Stomach (tissue), 4 donors: ENCODE results near the gene ALPK1.

Source experiments
- EP300 ChIP-seq: sonication (generic); formaldehyde crosslinking; IDR thresholded peaks from one replicate; pipeline ENCODE4 v1.6.1; 2017; ENCODE audit warnings: antibody characterized with exemption
- TF ChIP-seq, protein P1 (sequence below), 7 experiments: fragments of 450-650 bp in 4 of 7; fragments of 200-600 bp in 3 of 7; sonication (generic) in 3 of 7; IDR thresholded peaks; one replicate each; pipeline ENCODE4 v1.5.1; 2016 to 2019; ENCODE audit warnings: antibody characterized with exemption in 7 of 7, control low read depth in 2 of 7, mild to moderate bottlenecking in 1 of 7

DNA sequence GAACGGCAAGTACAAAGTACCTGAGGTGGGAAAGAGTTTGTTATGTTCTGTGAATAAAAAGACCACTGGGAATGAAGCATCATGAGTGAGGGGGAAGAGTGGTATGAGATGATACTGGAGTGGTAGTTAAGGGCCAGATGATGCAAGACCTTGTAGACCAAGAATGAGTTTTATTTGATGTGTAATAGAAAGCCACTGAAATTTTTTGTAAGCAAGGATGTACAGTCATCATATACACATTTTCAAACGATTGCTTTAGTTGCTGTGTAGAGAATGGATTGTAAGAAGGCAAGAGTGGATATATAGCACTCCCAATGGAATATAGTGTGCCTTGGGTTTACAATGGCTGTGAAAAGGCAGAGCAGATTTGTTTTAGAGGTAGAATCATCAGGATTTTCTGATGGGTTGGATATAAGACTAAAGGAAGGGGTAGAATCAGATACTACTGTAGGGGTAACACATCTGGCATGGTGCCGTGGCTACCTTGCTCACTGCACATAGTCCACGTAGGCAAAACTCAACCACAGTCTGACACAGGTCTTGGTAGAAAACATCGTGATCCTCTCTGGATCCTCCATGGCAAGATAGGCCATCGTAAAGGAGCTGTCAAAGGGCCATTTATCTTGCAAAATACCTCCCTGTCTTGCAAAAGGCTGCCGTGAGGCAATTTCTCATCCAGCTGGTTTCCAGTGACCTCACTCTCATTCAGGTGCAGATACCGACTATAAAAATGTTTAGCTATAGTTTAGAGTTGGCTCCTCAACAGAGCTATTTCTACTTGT is 26.3 kb upstream of the ALPK1 start:
- TF ChIP-seq, protein P1, sequence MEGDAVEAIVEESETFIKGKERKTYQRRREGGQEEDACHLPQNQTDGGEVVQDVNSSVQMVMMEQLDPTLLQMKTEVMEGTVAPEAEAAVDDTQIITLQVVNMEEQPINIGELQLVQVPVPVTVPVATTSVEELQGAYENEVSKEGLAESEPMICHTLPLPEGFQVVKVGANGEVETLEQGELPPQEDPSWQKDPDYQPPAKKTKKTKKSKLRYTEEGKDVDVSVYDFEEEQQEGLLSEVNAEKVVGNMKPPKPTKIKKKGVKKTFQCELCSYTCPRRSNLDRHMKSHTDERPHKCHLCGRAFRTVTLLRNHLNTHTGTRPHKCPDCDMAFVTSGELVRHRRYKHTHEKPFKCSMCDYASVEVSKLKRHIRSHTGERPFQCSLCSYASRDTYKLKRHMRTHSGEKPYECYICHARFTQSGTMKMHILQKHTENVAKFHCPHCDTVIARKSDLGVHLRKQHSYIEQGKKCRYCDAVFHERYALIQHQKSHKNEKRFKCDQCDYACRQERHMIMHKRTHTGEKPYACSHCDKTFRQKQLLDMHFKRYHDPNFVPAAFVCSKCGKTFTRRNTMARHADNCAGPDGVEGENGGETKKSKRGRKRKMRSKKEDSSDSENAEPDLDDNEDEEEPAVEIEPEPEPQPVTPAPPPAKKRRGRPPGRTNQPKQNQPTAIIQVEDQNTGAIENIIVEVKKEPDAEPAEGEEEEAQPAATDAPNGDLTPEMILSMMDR (IDR thresholded peaks at IDR 0.05): no peak
- TF ChIP-seq EP300: no peak
